Measurements from ENCODE around the gene MYB. TPM values are rescaled to one million over a fixed set of nuclear protein-coding genes. Genes with fewer than 3 reads are reported as not detected.

MYB gene
- total RNA-seq, 8 experiments from 2014 or later, result 0.60 to 4.8 (median 1.4) TPM; not detected in 2

DNA sequence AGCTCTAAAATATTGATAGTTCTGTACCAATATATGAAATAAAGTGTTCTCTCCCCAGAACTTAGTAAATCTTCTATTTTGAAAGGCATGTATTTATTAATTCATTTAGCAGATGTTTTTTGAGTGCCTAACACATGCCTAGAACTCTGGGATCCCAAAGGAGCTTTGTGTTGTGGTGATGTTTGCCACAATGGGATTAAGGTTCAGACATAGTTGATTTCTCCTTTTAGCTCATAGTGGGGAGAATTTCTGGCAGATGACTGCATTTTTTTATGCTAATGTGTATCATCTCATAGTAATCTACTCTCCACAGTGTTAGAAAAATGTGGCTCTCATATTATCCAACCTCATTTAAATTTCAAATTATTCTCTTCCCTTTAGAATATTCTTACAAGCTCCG lies 21.7 kb downstream of the MYB start:
- in situ Hi-C loops (cut with MboI; ENCODE audit: low pct_unique_long_range_greater_than_20kb in 2 of 9, low sequenced_read_pairs in 9 of 9, unreplicated experiment in 9 of 9), result no loop called here
- Histone ChIP-seq H3K4me3 (no peak overlapping the region), H3K27ac (no peak overlapping the region), H3K4me1 (replicated peaks in 1 of 2) (no peaks in the 10 kb centered on the region)
- 0 to 100% (median 89%) methylated on average over 1 of the region's 1 CpG; no CpG with 5 or more reads in 5 of the 10 experiments for WGBS, 10 experiments
- ATAC-seq (replicated peaks in 6 of 8), result peak in 2 of 8 experiments; percentile 22 to 56

DNA sequence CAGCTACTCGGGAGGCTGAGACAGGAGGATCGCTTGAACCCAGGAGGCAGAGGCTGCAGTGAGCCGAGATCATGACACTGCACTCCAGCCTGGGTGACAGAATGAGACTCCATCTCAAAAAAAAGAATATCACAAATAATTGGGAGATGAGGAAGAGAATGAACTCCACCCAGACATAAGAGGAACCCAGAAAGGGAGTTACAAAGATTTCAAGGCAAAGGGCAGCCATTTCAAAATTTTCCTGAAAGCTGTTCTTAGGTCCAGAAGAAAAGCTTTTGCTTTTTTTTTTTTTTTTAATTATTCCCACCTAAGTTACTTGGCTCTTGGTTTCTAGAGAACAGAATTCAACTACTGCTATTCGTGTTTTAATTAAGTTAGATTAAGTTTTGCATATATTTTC lies 23.8 kb downstream of the MYB start:
- H3K27ac ChIP-seq, result no peak overlapping the region
- H3K4me1 ChIP-seq (replicated peaks in 1 of 2), result no peaks in the 10 kb centered on the region
- in situ Hi-C loops (cut with MboI; ENCODE audit: low pct_unique_long_range_greater_than_20kb in 2 of 9, low sequenced_read_pairs in 9 of 9, unreplicated experiment in 9 of 9), result no loop called here
- no peak overlapping the region for H3K4me3 ChIP-seq
- 33 to 100% (median 87%) methylated on average over 1 to 3 of the region's 4 CpGs for WGBS, 10 experiments
- ATAC-seq (replicated peaks in 6 of 8), result no peak

DNA sequence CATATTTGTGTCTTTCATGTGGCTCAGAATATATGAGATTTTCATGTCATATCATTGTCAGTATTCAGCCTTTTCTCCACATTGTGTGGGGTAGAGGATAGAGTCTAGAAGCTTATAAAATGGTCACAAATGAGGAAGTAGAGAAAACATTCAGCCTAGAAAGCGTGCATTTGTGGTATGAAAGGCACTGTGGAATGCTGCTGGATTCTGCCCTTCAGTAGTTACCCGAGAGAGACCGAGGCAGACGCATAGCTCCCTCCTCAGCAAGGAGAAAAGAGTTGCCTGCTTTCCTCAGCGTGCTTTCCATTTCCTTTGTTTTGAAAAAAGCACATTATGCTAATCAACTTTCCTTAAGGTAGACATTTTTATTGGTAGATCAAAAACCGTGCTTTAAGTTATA lies 28.7 kb downstream of the MYB start:
- no peak for ATAC-seq (replicated peaks in 6 of 8)
- Histone ChIP-seq H3K27ac (no peak overlapping the region), H3K4me1 (replicated peaks in 1 of 2) (no peaks in the 10 kb centered on the region), H3K4me3 (no peak overlapping the region)
- WGBS, 10 experiments, result 40 to 100% (median 80%) methylated on average over 1 to 6 of the region's 6 CpGs; no CpG with 5 or more reads in 1 of the 10 experiments
- in situ Hi-C loops (cut with MboI; ENCODE audit: low pct_unique_long_range_greater_than_20kb in 2 of 9, low sequenced_read_pairs in 9 of 9, unreplicated experiment in 9 of 9), result no loop called here

DNA sequence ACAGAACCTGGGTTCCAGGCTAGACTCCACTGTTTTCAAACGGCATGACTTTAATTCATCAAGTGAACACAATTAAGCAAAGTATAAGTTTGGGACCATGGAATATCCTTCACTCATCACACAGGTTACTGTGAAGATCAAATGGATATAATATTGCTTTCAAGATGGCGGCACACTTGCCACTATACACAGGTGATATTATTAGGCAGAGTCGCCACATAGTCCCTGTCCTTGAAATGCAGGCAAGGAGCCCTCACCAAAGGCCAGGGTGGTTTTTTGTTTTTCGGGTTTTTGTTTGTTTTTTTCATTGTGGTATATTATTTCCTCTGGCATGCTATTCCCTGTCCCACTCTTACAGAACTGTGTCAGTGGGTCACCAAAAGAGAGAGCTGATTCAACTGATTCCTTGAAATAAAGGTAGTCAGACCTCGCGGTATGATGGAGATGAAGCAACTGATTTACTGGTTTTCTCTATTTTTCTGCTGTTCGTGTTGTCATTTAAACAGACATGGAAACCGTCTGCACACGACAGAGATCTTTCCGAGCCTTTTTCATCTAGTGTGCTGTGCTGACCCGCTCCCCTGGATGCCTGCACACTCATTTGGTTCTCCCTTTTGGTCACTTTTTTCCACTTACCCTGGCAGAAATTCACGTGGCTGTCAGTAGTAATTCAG lies 29.7 kb downstream of the MYB start:
- H3K4me1 ChIP-seq (replicated peaks in 1 of 2), result no peaks in the 10 kb centered on the region
- no peak overlapping the region for H3K27ac ChIP-seq
- in situ Hi-C loops (cut with MboI; ENCODE audit: low pct_unique_long_range_greater_than_20kb in 2 of 9, low sequenced_read_pairs in 9 of 9, unreplicated experiment in 9 of 9), result no loop called here
- no peak overlapping the region for H3K4me3 ChIP-seq
- 70 to 100% (median 89%) methylated on average over 2 to 12 of the region's 12 CpGs for WGBS, 10 experiments
- no peak for ATAC-seq (replicated peaks in 6 of 8)

DNA sequence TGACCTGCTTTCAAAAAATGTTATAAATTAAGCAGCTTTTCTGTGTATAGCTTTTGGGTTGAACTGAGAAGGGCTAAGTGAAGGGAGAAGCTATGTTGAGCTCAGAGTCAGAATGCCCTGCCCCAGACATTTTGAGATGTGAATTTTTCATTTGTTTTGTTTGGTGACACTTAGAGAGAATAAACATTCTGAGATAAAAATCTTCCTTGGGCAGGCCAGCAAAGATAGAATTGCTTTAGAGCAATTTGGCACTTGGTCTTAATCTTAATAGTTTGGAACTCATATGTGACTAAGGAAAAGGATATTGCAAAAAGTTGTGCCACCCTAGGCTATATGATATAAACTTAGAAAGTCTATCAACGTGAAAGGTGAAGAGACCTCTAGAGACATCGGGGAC lies 30.2 kb downstream of the MYB start:
- Histone ChIP-seq H3K27ac (no peak overlapping the region), H3K4me1 (replicated peaks in 1 of 2) (no peaks in the 10 kb centered on the region), H3K4me3 (no peak overlapping the region)
- ATAC-seq (replicated peaks in 6 of 8), result no peak
- 67 to 100% (median 91%) methylated on average over 1 to 2 of the region's 2 CpGs; no CpG with 5 or more reads in 2 of the 10 experiments for whole genome bisulfite sequencing, 10 experiments
- in situ Hi-C loops (cut with MboI; ENCODE audit: low pct_unique_long_range_greater_than_20kb in 2 of 9, low sequenced_read_pairs in 9 of 9, unreplicated experiment in 9 of 9), result no loop called here

DNA sequence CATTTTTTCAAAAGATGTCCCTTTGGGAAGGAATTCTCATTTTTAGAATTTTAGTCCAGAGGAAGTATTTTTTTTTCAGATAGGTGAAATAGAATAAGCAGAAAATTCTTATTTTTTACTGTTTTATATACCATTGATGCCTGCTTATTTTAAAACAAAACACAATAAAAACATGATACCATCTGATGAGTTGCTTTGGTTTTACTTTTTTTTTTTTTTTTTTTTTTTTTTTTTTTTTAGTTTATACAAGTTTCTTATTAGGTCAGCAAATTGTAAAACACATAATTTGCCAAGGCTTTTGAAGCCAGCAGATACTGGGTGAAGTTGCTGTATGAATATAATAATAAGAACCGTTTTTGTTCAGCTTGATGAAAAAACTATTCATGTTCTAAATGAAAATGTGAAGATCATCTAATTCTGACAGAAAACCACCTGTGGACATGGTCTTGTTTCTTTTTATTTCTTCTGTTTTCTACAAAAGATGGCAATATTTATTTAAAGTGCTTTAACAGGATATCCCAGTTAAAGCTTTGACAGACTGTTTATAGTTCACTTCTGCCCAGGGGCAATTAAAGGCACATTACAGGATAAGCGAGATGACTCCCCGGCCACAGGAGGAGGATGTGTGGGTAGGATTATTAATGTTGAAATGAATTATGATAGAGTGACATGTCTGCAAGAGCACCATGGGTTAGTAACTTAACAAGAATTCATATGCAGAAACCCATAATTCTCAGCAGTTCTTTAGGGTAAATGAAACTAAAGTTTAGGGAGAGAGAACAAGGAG lies 31.1 kb downstream of the MYB start:
- Histone ChIP-seq H3K27ac (no peak overlapping the region), H3K4me1 (replicated peaks in 1 of 2) (no peaks in the 10 kb centered on the region), H3K4me3 (no peak overlapping the region)
- WGBS, 10 experiments, result 0 to 100% (median 78%) methylated on average over 1 to 3 of the region's 3 CpGs; no CpG with 5 or more reads in 1 of the 10 experiments
- ATAC-seq (replicated peaks in 6 of 8), result peak in 1 of 8 experiments; percentile 65
- in situ Hi-C loops (cut with MboI; ENCODE audit: low pct_unique_long_range_greater_than_20kb in 2 of 9, low sequenced_read_pairs in 9 of 9, unreplicated experiment in 9 of 9), result no loop called here

DNA sequence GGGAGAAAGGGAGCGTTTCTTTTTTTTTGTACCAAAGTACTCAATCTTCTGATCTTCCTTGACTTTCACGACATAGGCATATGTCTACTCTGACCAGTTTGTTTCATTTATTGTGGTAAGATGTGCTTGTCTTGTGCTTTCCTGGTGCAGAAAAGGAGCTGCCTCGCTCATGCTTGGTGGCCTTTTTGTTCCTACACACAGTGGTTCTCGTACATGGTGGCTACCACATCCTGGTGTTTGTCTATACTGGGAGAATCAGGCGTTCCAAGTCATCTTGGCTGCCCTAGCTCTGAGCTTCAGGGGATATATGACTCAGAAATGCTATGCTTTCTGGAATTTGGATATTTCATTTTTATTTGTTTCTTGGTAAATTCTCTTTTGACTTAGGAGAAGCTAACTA lies 31.8 kb downstream of the MYB start:
- Histone ChIP-seq H3K4me3 (no peak overlapping the region), H3K27ac (no peak overlapping the region), H3K4me1 (replicated peaks in 1 of 2) (no peaks in the 10 kb centered on the region)
- in situ Hi-C loops (cut with MboI; ENCODE audit: low pct_unique_long_range_greater_than_20kb in 2 of 9, low sequenced_read_pairs in 9 of 9, unreplicated experiment in 9 of 9), result no loop called here
- WGBS, 10 experiments, result 48 to 100% (median 88%) methylated on average over 1 to 5 of the region's 5 CpGs; no CpG with 5 or more reads in 1 of the 10 experiments
- ATAC-seq (replicated peaks in 6 of 8), result peak in 1 of 8 experiments; percentile 11

DNA sequence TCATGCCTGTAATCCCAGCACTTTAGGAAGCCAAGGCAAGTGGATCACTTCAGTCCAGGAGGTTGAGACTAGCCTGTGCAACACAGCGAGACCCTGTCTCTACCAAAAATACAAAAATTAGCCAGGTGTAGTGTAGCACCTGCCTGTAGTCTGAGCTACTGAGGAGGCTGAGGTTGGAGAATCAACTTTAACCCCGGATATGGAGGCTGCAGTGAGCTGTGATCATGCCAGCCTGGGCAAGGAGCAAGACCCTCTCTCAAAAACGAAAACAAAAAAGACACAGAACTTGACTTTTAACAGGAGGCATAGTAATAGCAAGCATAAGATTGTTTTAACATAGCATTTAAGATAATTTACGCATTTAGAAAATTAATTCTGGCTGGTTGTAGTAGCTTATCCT lies 32.5 kb downstream of the MYB start:
- 30 to 94% (median 81%) methylated on average over 1 to 4 of the region's 4 CpGs; no CpG with 5 or more reads in 1 of the 10 experiments for WGBS, 10 experiments
- Histone ChIP-seq H3K4me1 (replicated peaks in 1 of 2) (no peaks in the 10 kb centered on the region), H3K4me3 (no peak overlapping the region), H3K27ac (no peak overlapping the region)
- in situ Hi-C loops (cut with MboI; ENCODE audit: low pct_unique_long_range_greater_than_20kb in 2 of 9, low sequenced_read_pairs in 9 of 9, unreplicated experiment in 9 of 9), result no loop called here
- ATAC-seq (replicated peaks in 6 of 8), result no peak

DNA sequence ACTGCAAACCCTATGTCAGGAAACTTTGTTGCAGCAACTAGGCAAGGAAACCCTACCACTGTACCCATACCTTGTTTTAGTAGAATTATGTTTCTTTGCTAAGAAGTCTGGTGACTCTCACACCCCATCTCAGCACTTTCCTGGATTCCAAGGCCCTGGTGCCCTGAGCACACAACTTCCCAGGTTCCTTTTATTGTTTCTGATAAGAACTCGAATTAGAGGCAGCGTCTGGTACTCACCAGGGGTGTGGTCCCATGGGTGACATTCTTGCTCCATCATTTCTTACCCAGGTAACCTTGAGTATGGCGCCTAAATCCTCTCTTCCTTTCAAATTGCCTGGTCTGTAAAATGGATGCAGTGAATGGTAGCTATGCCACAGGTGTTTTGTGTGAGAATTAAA lies 34.1 kb downstream of the MYB start:
- ATAC-seq (replicated peaks in 6 of 8), result no peak
- H3K27ac ChIP-seq, result no peak overlapping the region
- in situ Hi-C loops (cut with MboI; ENCODE audit: low pct_unique_long_range_greater_than_20kb in 2 of 9, low sequenced_read_pairs in 9 of 9, unreplicated experiment in 9 of 9), result no loop called here
- WGBS, 10 experiments, result 20 to 96% (median 33%) methylated on average over 1 to 3 of the region's 3 CpGs; no CpG with 5 or more reads in 5 of the 10 experiments
- H3K4me3 ChIP-seq, result no peak overlapping the region
- H3K4me1 ChIP-seq (replicated peaks in 1 of 2), result no peaks in the 10 kb centered on the region

DNA sequence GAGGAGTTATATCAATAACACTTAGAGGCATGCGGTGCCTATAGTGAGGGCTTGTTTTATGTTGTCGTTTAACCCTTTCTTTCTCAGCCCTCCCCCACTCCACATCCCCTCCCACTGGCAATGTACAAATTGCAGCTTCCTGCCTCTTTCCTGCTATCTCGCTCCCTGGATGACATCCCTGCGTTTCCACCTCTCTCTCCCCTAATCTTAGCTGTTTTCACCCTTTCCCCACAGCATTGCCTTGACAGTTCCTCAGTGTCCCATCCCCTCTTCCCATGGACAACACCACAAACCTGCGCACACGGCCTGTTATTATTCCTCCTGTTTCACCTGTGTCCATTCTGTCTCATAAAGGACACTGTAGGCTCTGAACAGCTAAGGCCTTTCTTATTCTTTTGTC lies 34.5 kb downstream of the MYB start:
- 51 to 100% (median 82%) methylated on average over 2 to 6 of the region's 6 CpGs; no CpG with 5 or more reads in 1 of the 10 experiments for WGBS, 10 experiments
- Histone ChIP-seq H3K4me1 (replicated peaks in 1 of 2) (no peaks in the 10 kb centered on the region), H3K4me3 (no peak overlapping the region), H3K27ac (no peak overlapping the region)
- in situ Hi-C loops (cut with MboI; ENCODE audit: low pct_unique_long_range_greater_than_20kb in 2 of 9, low sequenced_read_pairs in 9 of 9, unreplicated experiment in 9 of 9), result no loop called here
- no peak for ATAC-seq (replicated peaks in 6 of 8)

DNA sequence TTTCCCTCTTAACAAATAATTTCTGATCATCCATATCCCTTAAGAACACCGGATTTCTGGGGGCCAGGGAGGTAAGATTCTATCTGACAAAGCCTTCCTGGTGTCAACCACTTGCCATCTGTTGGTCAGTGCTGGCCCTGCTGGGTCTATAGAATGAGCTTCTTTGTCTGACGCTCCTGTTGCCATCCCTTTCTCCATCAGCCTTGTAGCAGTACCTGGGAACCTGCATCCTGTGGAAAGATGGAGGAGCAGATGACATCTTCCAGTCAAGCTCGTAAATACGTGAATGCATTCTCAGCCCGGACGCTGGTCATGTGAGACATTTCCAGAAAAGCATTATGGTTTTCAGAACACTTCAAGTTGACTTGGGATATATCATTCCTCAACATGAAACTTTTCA lies 36.6 kb downstream of the MYB start:
- 43 to 100% (median 89%) methylated on average over 1 to 6 of the region's 6 CpGs; no CpG with 5 or more reads in 1 of the 10 experiments for whole genome bisulfite sequencing, 10 experiments
- no peak overlapping the region for H3K27ac ChIP-seq
- H3K4me1 ChIP-seq (replicated peaks in 1 of 2), result no peaks in the 10 kb centered on the region
- in situ Hi-C loops (cut with MboI; ENCODE audit: low pct_unique_long_range_greater_than_20kb in 2 of 9, low sequenced_read_pairs in 9 of 9, unreplicated experiment in 9 of 9), result no loop called here
- no peak overlapping the region for H3K4me3 ChIP-seq
- no peak for ATAC-seq (replicated peaks in 6 of 8)

DNA sequence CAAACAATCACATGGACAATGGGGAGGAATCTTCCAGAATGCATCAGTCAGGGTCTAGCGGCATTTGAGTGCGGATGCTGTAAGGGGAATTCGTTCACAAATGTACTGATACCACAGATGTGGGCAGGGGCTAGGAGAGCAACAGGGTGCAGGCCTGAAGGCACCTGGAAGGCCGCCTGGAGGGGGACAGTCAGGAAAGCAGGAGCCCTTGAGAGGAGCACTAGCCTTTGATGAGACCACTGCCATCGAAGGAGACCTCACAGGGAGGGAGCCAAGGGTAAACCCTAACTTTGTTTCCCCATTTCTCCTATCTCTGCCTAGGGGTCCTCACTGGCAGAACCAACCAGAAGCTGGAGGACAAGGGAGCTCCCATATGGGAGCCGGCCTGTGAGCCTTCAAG lies 38.2 kb downstream of the MYB start:
- WGBS, 10 experiments, result 67 to 100% (median 98%) methylated on average over 1 to 5 of the region's 6 CpGs; no CpG with 5 or more reads in 4 of the 10 experiments
- in situ Hi-C loops (cut with MboI; ENCODE audit: low pct_unique_long_range_greater_than_20kb in 2 of 9, low sequenced_read_pairs in 9 of 9, unreplicated experiment in 9 of 9), result no loop called here
- H3K4me1 ChIP-seq (replicated peaks in 1 of 2), result no peaks in the 10 kb centered on the region
- no peak for ATAC-seq (replicated peaks in 6 of 8)
- no peak overlapping the region for H3K27ac ChIP-seq
- no peak overlapping the region for H3K4me3 ChIP-seq

DNA sequence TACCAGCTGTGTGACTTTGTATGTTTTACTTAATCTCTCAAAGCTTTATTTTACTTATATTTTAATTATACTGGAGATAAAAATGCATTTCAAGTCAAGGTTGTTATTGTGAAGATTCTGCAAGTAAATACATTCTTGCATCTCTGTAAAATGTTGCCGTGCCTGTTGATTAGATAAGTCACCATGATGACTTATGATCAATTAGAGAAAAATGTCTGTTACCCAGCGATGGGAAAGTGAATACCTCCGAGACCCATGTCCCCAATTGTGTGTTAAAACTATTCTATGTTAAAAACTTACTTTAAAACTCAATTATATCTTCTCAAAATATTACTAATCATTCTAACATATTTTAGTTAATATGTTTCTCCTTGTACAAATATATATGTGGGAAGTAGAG lies 39.9 kb downstream of the MYB start:
- no peaks in the 10 kb centered on the region for H3K4me1 ChIP-seq (replicated peaks in 1 of 2)
- ATAC-seq (replicated peaks in 6 of 8), result no peak
- no peak overlapping the region for H3K27ac ChIP-seq
- WGBS, 10 experiments, result 31 to 100% (median 91%) methylated on average over 1 to 3 of the region's 3 CpGs
- in situ Hi-C loops (cut with MboI; ENCODE audit: low pct_unique_long_range_greater_than_20kb in 2 of 9, low sequenced_read_pairs in 9 of 9, unreplicated experiment in 9 of 9), result no loop called here
- no peak overlapping the region for H3K4me3 ChIP-seq

All from motor neuron (in vitro differentiated cells).